Neural cell (in vitro differentiated cells): ENCODE results near the gene CNTN4. TPM values are rescaled to one million over a fixed set of nuclear protein-coding genes. Genes with fewer than 3 reads are reported as not detected.

Experiments
- H2AFZ ChIP-seq: fragments of 200-600, 300-800 bp; sonication (generic), shearing (Covaris generic); 2 replicates; pipeline ENCODE4 v1.6.0; 2014; ENCODE audit warnings: low read depth, mild to moderate bottlenecking, antibody characterized with exemption, low read length, moderate library complexity
- H3F3A ChIP-seq: fragments of 200-600 bp; shearing (Covaris generic); 2 replicates; pipeline ENCODE4 v1.6.1; 2016; ENCODE audit warnings: mild to moderate bottlenecking, moderate library complexity, mixed read lengths, antibody characterized with exemption, low read length; ENCODE audit not compliant: insufficient read depth, poor library complexity, severe bottlenecking
- H3K27ac ChIP-seq: fragments of 200-600, 300-800 bp; sonication (generic), shearing (Covaris generic); 2 replicates; pipeline ENCODE4 v1.5.1; 2014; ENCODE audit warnings: mild to moderate bottlenecking, low read length, moderate library complexity
- H3K27me3 ChIP-seq: fragments of 300-800, 200-600 bp; sonication (generic), shearing (Covaris generic); 2 replicates; pipeline ENCODE4 v1.6.0; 2014; ENCODE audit warnings: mild to moderate bottlenecking, low read depth, low read length, moderate library complexity; ENCODE audit not compliant: insufficient read depth
- H3K36me3 ChIP-seq: fragments of 300-800, 200-600 bp; sonication (generic), shearing (Covaris generic); 2 replicates; pipeline ENCODE4 v1.5.1; 2014; ENCODE audit warnings: mild to moderate bottlenecking, antibody characterized with exemption, low read length, moderate library complexity; ENCODE audit not compliant: insufficient read depth
- H3K4me2 ChIP-seq: fragments of 300-800, 200-600 bp; sonication (generic), shearing (Covaris generic); 2 replicates; pipeline ENCODE4 v1.6.0; 2014; ENCODE audit warnings: mild to moderate bottlenecking, low read length
- H3K4me3 ChIP-seq: fragments of 300-800, 200-600 bp; sonication (generic), shearing (Covaris generic); 2 replicates; pipeline ENCODE4 v1.5.1; 2014; ENCODE audit warnings: mild to moderate bottlenecking, low read length, moderate library complexity
- H3K79me2 ChIP-seq: fragments of 200-600 bp; shearing (Covaris generic); replicated peaks from 2 replicates; pipeline ENCODE4 v1.6.0; 2014; ENCODE audit warnings: mild to moderate bottlenecking, low read length, moderate library complexity; ENCODE audit not compliant: insufficient read depth
- H3K9ac ChIP-seq: fragments of 300-800, 200-600 bp; sonication (generic), shearing (Covaris generic); 2 replicates; pipeline ENCODE4 v1.6.1; 2016; ENCODE audit warnings: mild to moderate bottlenecking, low read length, mixed read lengths
- H3K9me2 ChIP-seq: fragments of 200-600 bp; shearing (Covaris generic); 2 replicates; pipeline ENCODE4 v1.6.1; 2016; ENCODE audit warnings: mild to moderate bottlenecking, low read length, mixed read lengths; ENCODE audit not compliant: insufficient read depth
- H3K9me3 ChIP-seq: fragments of 200-600, 300-800 bp; sonication (generic), shearing (Covaris generic); 2 replicates; pipeline ENCODE4 v1.6.1; 2016; ENCODE audit warnings: mild to moderate bottlenecking, mixed run types, low read length, moderate library complexity, mixed read lengths
- H4K20me1 ChIP-seq: fragments of 200-600 bp; shearing (Covaris generic); 2 replicates; pipeline ENCODE4 v1.6.1; 2016; ENCODE audit warnings: mild to moderate bottlenecking, mixed run types; ENCODE audit not compliant: insufficient read depth
- CTCF ChIP-seq: fragments of 450-650 bp; IDR thresholded peaks from 2 replicates; pipeline ENCODE4 v1.5.1; 2014; ENCODE audit warnings: antibody characterized with exemption, mild to moderate bottlenecking, moderate library complexity; ENCODE audit not compliant: poor library complexity, severe bottlenecking
- EP300 ChIP-seq: fragments of 450-650 bp; conservative IDR thresholded peaks from 2 replicates; pipeline ENCODE4 v1.6.1; 2014; ENCODE audit warnings: antibody characterized with exemption, mild to moderate bottlenecking, moderate library complexity; ENCODE audit not compliant: poor library complexity, severe bottlenecking
- EZH2 ChIP-seq: fragments of 200-600, 300-800 bp; shearing (Covaris generic), sonication (generic); IDR thresholded peaks from 2 replicates; pipeline ENCODE4 v1.6.1; 2014; ENCODE audit warnings: antibody characterized with exemption, low read length, borderline replicate concordance, mild to moderate bottlenecking; ENCODE audit not compliant: insufficient read depth, poor library complexity, severe bottlenecking
- MXI1 ChIP-seq: fragments of 450-650 bp; conservative IDR thresholded peaks from 2 replicates; pipeline ENCODE4 v1.6.1; 2014; ENCODE audit warnings: antibody characterized with exemption, mild to moderate bottlenecking; ENCODE audit not compliant: poor library complexity, severe bottlenecking
- POLR2AphosphoS5 ChIP-seq: IDR thresholded peaks from 2 replicates; pipeline ENCODE4 v1.6.1; 2012
- RAD21 ChIP-seq: fragments of 450-650 bp; conservative IDR thresholded peaks from 2 replicates; pipeline ENCODE4 v1.6.1; 2014; ENCODE audit warnings: antibody characterized with exemption, mild to moderate bottlenecking, moderate library complexity
- SMC3 ChIP-seq: fragments of 450-650 bp; conservative IDR thresholded peaks from 2 replicates; pipeline ENCODE4 v1.6.1; 2014; ENCODE audit warnings: antibody characterized with exemption, mild to moderate bottlenecking, moderate library complexity; ENCODE audit not compliant: poor library complexity
- TAF1 ChIP-seq: IDR thresholded peaks from 2 replicates; pipeline ENCODE4 v1.6.1; 2012; ENCODE audit warnings: low read depth
- polyA plus RNA-seq: library from polyadenylated mRNA; depleted of rRNA; stranded (reverse); fragments of >200 nt; gene quantifications from 2 replicates; pipeline ENCODE4 v1.2.3, GENCODE V29; 2014
- TF ChIP-seq, protein P1 (sequence below): IDR thresholded peaks from 2 replicates; pipeline ENCODE4 v1.6.1; 2012; ENCODE audit warnings: borderline replicate concordance

CNTN4 gene
- polyA plus RNA-seq, 1 donor from 2014 or later: 10.6 TPM

DNA sequence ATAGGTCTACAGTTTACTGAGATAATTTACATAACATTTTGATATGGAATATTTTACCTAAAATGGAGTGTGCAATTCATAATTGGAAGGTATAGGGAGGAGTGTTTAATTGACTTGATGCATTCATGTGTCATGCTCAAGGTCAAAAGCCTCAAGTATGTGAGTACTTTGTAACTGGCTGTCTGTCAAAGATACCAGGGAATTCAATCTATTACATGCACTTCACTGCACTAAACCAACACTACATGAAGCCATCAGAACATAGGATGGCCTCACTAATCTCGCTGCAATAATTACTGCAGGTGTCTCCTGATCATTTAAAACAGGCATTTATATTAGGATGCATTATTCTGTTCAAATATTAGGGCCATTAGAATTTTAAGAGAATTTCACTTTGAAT lies 367.2 kb downstream of the CNTN4 start:
- TF ChIP-seq, protein P1, sequence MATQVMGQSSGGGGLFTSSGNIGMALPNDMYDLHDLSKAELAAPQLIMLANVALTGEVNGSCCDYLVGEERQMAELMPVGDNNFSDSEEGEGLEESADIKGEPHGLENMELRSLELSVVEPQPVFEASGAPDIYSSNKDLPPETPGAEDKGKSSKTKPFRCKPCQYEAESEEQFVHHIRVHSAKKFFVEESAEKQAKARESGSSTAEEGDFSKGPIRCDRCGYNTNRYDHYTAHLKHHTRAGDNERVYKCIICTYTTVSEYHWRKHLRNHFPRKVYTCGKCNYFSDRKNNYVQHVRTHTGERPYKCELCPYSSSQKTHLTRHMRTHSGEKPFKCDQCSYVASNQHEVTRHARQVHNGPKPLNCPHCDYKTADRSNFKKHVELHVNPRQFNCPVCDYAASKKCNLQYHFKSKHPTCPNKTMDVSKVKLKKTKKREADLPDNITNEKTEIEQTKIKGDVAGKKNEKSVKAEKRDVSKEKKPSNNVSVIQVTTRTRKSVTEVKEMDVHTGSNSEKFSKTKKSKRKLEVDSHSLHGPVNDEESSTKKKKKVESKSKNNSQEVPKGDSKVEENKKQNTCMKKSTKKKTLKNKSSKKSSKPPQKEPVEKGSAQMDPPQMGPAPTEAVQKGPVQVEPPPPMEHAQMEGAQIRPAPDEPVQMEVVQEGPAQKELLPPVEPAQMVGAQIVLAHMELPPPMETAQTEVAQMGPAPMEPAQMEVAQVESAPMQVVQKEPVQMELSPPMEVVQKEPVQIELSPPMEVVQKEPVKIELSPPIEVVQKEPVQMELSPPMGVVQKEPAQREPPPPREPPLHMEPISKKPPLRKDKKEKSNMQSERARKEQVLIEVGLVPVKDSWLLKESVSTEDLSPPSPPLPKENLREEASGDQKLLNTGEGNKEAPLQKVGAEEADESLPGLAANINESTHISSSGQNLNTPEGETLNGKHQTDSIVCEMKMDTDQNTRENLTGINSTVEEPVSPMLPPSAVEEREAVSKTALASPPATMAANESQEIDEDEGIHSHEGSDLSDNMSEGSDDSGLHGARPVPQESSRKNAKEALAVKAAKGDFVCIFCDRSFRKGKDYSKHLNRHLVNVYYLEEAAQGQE: no peak
- no peak for TF ChIP-seq MXI1
- no peak for TF ChIP-seq EP300
- TF ChIP-seq POLR2AphosphoS5: peak; percentile 18
- no peak for TF ChIP-seq EZH2
- no peak for TF ChIP-seq TAF1
- Histone ChIP-seq H3K4me3 (no peak overlapping the region), H3K36me3 (no peaks in the 10 kb centered on the region), H3K9ac (no peak overlapping the region), H3K9me2 (no peaks in the 10 kb centered on the region), H3K4me2 (peak overlapping the region; percentile 17), H2AFZ (no peak overlapping the region), H4K20me1 (no peaks in the 10 kb centered on the region), H3K27ac (peak overlapping the region; percentile 13), H3K9me3 (no peaks in the 10 kb centered on the region), H3K27me3 (no peaks in the 10 kb centered on the region), H3K79me2 (no peaks in the 10 kb centered on the region), H3F3A (no peaks in the 10 kb centered on the region)

GRCh38 chr3:2468816-2469215 lies 370.1 kb downstream of the CNTN4 start:
- TF ChIP-seq, protein P1: no peak
- TF ChIP-seq EP300 (no peak), POLR2AphosphoS5 (no peak), CTCF (no peak), RAD21 (no peak), SMC3 (no peak), EZH2 (no peak), MXI1 (no peak), TAF1 (no peak)
- Histone ChIP-seq H3K9ac (no peak overlapping the region), H3K27ac (no peak overlapping the region), H3F3A (no peaks in the 10 kb centered on the region), H3K9me2 (no peaks in the 10 kb centered on the region), H3K4me3 (no peak overlapping the region), H3K79me2 (no peaks in the 10 kb centered on the region), H2AFZ (no peak overlapping the region), H3K36me3 (no peaks in the 10 kb centered on the region), H4K20me1 (no peaks in the 10 kb centered on the region), H3K4me2 (no peak overlapping the region), H3K9me3 (no peaks in the 10 kb centered on the region), H3K27me3 (no peaks in the 10 kb centered on the region)
